Activated naive CD8-positive, alpha-beta T cell treated with anti-CD3 and anti-CD28 coated beads, Interleukin-2, amount 50 U/mL, for 16 hours (primary cell): ENCODE measurements around the gene ADARB1.

Experiments used
- DNase-seq: peaks from one replicate; pipeline ENCODE4 v3.0.0-alpha.2; 2020; ENCODE audit warnings: low read depth, low spot score

ADARB1 gene

GRCh38 chr21:45250914-45251634 lies 176.7 kb downstream of the ADARB1 start:
- DNase-seq: no peak

DNA sequence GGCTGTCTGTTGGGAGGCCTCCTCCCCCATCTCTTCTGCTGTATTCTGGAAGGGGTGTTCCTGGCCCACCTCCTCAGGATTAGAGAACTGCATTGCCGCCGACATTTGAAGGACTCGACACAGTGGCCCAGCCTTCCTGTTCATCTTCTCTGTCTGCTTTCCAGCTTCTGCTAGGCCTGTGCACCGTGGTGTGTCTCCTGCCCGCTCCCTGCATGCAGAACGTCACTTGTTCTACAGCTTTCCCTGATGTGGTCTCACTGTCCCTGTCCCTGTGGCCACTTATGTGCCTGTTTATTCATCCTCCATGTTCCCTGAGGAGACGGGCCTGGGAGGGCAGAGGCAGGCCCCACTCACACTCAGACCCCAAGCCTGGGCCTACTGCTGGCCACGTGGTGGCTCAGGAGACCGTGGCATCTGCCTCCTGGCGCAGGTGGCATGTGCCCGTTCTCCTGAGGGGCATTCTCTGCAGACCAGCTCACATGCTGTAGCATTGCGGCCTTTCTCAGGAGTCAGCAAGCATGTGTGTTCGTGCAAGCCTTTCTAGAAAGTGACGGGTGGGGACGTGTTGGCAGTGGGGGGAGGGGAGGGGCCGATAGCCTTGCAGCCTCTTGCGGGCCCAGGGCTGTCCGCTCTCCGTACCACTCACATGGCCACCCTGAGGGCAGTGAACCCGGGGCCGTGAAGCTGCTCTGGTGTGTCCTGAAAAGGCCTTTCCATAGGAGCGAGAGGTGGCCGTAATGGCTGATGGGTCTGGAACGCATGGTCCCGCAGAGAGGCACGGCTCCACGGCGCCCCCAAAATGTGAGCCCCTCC lies 177.5 kb downstream of the ADARB1 start:
- no peak for DNase-seq

DNA sequence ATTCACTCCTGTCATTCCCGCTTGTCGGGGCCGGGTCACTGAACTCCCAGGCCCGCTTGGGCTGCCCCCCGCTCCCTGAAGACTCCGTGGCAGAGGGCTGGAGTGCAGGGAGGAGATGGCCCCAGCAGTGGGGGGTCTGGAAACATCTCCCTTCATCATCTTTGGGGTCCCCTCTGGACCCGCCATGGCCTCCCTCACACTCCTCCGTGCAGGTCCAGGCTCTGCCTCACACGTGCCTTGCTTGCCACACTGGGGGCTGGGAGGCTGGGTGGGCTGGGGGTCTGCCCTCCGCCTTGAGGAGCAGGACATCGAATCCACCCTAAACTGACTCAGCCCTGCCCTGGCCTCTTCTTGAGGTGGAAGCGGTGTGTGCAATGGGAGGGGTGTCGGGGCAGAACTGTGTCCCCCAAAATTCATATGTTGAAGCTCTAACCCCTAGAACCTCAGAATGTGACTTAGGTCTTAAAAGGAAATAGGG lies 178.1 kb downstream of the ADARB1 start:
- DNase-seq: no peak

GRCh38 chr21:45253180-45253579 lies 178.8 kb downstream of the ADARB1 start:
- DNase-seq: no peak

DNA sequence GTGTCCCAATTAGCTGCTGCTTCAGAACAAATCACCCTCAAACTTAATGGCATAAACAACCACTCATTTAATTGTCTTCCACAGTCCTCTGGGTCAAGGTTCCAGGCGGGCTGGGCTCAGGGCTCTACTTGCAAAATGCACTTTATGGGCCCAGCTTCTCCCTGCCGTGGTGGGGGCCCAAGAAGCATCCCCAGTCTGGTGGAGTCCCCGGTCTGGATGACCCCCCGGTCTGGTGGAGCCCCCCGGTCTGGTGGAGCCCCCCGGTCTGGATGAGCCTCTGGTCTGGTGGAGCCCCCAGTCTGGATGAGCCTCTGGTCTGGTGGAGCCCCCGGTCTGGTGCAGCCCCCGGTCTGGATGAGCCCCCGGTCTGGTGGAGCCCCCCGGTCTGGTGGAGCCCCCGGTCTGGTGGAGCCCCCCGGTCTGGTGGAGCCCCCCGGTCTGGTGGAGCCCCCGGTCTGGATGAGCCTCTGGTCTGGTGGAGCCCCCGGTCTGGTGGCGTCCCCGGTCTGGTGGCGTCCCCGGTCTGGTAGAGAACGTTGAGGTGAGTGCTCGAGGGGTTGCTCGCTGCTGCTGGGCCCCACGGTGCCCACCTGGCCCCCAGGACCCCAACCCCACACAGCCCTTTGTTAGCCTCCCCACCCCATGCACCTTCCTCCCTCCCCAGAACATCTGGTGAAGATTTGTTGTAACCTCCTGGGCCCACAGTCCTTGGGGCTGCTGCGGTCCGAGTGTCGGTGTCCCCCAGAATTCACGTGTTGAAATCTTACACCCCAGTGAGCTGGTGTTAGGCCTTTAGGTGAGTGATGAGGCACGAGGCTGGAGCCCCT lies 179.5 kb downstream of the ADARB1 start:
- DNase-seq: no peak

DNA sequence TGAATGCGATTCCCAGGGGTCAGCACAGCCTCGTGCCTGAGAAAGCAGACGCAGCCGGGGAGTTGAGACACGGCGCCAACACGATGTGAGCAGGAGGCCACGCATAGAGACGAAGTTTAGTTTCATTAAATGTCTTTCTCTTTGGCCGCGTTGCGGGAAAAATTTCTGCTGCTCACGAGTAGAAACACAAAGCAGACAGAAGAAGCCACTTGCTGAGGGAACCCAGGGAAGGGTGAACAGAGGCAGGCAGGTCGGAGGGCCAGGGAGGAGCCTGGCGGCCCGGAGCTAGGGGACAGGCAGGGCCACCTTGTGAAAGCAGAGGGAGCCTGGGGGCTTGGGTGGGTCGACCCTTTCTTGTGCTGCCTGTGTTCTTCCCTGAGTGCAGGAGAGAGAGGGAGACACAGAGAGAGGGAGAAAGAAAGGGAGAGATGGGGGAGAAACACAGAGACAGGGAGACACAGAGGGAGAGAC lies 180.1 kb downstream of the ADARB1 start:
- no peak for DNase-seq

- no peak for DNase-seq
Observed at GRCh38 chr21:45255381-45256020, 181.1 kb downstream of the ADARB1 start.

GRCh38 chr21:45256021-45256911 lies 181.9 kb downstream of the ADARB1 start:
- DNase-seq: no peak

DNA sequence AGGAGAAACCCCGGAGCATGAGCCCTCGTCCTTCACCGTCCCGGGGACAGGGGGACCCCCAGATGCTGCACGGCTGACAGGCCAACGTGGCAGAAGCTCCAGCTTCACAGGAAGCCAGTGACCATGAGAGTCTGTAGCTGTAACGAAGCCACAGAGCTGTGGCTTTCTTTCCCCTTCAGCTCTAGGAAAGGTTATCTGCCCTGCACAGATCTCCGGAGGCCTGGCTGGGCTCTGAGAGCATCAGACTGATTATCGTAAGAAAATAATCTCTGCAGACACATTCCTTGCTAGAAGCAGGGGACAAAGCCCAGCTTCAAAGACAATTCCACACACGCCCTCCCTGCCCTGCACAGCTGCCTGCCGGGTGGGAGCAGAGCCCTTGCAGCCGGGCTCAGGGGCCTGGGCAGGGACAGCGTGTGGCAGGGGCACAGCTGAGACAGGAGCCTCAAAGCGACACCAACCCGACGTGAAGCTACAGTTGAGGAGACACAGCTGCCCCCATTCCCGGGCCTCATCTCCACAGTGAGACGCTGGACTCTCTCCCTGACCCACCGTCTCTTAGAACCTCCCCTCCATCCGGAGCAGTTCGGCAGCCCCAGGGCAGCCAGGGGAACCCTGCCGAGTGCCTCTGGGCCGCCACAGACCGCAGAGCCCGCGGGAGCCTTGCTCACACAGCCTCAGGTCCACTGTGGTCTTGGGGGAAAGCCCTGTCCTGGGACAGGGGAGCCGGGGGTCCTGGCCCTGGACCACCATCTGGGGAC lies 182.7 kb downstream of the ADARB1 start:
- DNase-seq: no peak

DNA sequence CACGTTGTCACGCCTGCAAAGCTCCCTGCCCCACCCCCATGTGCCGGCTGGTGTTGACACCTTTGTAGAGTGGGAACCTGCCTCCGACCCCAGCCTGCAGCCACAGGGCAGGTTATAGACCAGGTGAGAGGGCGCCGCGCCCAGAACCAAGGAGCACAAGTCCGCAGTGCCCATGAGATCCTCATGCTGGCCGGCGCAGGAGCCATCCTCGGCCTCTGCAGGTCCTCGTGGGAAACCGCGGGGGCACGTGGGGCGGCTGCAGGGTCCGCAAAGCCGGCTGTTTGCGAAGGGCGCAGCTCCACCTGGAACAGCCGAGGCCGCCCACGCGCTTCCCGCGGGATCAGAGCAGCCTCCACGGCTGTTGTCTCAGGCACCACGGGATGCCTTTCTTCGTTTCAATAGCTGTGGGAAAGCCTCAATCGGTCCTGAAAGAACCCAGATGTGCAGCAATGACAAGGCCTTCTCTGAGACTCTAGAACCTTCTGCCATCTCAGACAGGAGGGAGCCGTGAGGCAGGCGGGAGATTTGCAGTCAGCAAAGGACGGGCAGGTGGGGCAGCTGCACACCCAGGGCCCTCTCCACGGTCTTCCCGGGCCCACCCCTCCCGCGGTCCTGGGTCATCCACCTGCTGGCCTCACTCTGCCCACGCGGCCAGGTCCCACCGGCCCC lies 183.4 kb downstream of the ADARB1 start:
- no peak for DNase-seq

GRCh38 chr21:45258466-45258865 lies 184.1 kb downstream of the ADARB1 start:
- no peak for DNase-seq

DNA sequence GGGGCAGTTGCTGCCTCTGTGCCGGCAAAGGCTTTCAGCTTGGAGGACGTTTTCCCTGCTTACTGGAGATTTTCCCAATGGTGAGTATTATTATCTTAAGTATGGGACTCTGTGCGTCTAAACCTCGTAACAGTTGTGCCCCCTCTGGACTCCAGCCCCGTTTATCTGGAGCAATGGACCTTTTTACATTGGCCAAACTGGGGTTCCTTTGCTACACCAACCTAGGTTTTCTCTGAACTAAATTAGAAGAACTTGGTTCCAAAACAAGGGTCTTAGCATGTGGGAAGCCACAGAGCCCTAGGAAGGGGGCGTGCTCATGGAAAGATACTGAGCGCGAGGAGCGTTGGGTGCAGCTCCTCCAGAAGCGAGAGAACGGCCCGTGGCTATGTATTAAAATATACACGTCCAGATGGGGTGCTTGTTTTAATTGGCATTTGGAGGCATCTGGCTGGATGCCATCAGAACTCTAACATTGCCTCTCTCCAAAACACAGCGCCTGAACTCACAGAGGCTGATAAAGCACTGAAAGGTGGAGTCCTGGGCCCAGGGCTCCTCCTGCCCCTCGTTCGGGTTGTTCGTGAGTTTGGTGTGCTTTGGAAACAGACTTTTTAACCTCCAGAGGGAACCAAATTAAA lies 184.9 kb downstream of the ADARB1 start:
- DNase-seq: no peak

DNA sequence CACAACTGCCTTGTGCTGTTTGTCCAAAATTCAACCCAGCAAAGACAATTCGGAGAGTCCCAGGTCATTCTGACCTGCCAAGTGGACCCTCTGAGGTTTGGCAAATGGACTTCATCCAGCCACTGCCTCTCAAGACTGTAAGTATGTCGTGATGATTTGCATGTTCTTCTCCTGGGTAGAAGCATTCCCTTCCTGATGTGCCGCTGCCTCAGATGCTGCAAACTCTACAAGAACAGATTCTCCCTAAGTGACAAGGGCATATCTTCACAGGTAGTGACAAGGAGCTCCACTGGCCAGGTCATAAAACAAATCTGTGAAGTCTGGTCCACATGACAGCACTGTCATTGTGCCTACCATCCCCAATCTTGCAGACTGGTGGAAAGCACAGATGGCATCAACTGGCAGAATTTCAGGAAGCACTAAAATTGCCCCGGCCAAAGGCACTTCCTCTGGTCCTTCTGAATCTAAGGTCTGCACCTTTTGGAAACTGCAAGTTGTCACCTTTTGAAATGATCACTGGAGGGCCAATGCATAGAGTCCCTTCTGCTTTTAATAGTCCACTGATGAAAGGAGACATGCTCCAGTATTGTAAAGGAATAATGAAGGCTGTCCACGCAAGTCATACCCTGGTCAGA lies 185.9 kb downstream of the ADARB1 start:
- DNase-seq: no peak

DNA sequence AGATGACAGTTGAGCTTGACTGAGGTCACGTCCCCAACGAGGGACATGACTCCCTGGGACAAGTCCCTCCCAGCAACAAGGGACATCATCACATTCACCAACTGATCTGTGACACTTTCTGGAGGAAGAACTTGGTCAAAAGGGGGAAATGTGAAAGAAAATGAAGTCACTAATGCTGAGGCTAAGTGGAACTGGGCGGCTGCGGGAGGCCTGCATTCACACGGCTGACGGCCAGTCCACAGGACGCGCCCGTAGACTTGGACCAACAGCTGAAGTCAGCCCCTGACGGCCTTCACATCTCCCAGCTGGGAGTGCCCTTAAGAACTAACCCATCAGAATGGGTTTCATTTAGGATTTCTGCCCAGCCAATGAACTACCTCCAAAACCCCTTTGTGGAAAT lies 186.7 kb downstream of the ADARB1 start:
- no peak for DNase-seq

GRCh38 chr21:45262041-45262581 lies 187.7 kb downstream of the ADARB1 start:
- DNase-seq: no peak

DNA sequence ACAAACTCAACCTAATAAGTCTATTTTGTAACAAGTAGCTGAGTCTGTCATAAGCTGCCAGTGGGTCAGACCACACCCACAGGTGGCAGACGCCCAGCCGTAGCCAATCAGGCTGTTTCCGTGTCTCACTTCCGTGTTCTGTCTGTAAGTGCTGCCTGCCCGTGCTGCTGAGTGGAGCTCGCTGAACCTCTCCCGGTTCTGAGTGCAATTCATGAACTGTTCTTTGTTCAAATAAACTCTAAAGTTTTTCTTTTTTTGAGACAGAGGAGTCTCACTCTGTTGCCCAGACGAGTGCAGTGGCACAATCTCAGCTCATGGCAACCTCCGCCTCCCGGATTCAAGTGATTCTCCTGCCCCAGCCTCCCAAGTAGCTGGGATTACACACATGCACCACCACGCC lies 188.2 kb downstream of the ADARB1 start:
- DNase-seq: no peak

DNA sequence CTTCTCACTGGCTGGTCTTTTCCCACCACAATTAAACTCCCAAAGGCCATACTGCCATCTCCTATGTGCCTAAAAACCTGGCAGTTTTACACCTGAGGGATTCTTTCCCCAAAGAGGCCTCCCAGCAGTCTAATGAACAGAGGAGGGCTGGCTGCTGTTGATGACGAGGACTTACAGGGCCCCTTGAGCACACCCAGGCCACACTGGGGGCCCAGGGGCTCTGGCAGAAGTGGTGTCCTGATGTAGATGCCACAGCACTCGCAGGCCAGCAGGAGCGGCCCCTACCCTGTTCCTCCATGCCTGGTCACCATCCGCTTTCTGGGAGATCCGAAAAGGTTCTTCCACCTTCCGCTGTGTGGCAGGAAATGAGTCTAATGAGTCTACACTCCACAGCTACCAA lies 189.2 kb downstream of the ADARB1 start:
- DNase-seq: no peak
